HepG2 (cell line): ENCODE data around the gene ATRX. TPM values are rescaled to one million over a fixed set of nuclear protein-coding genes. Genes with fewer than 3 reads are reported as not detected.

ENCODE experiments used
- ATAC-seq: fragments of 200-7000 bp; cut with Tn5 transposase; 3 replicates; pipeline ENCODE4 v1.9.1; 2020; ENCODE audit warnings: mild to moderate bottlenecking, moderate library complexity
- BruUV-seq: library from RNA; stranded (reverse); fragments of 400-500 nt; replicated peaks from 2 replicates; lab custom pipeline; 2021; lab: Mats Ljungman, UMichigan
- CTCF ChIA-PET: fragments of 300-600 bp; formaldehyde crosslinking; extraction: SDS; loops from one replicate; lab custom pipeline; 2021; ENCODE audit warnings: low total read pairs, inconsistent platforms, low intra/inter-chr PET ratio; lab: Yijun Ruan, JAX
- POLR2A ChIA-PET: fragments of 350-600 bp; sonication (Branson Sonifier 250); formaldehyde crosslinking; loops from one replicate; lab custom pipeline; 2020; ENCODE audit warnings: antibody characterized with exemption, inconsistent platforms; lab: Yijun Ruan, JAX
- DNase-seq: peaks from one replicate; pipeline ENCODE4 v3.0.0-alpha.2; 2015; ENCODE audit warnings: low spot score
- FAIRE-seq: peaks from 3 replicates; lab custom pipeline; 2011; peaks lifted over from hg19 to GRCh38; lab: Jason Lieb, UNC
- H2AFZ ChIP-seq: one replicate; pipeline ENCODE4 v1.6.1; 2011; ENCODE audit warnings: low read length, inconsistent platforms
- H3K27ac ChIP-seq: fragments of 300-600 bp; 3 replicates; pipeline ENCODE4 v1.8.0; 2011; ENCODE audit warnings: mixed run types, mild to moderate bottlenecking, mixed read lengths, low read length, inconsistent platforms; ENCODE audit not compliant: insufficient read depth; ENCODE audit errors: extremely low read length
- H3K27me3 ChIP-seq, 2 experiments: fragments of 200-600 bp in 1 of 2; 2 replicates in 1 of 2; 3 replicates in 1 of 2; pipeline versions ENCODE4 v1.6.0 to v1.8.0; 2011; ENCODE audit warnings: low read length in 2 of 2, mild to moderate bottlenecking in 2 of 2, moderate library complexity in 2 of 2, inconsistent platforms in 1 of 2; ENCODE audit not compliant: insufficient read depth in 2 of 2, control insufficient read depth in 1 of 2
- H3K36me3 ChIP-seq, 2 experiments: fragments of 200-600 bp in 1 of 2; replicated peaks in 1 of 2; 2 replicates in 1 of 2; 3 replicates in 1 of 2; pipeline versions ENCODE4 v1.5.1 to v1.8.0; 2011; ENCODE audit warnings: low read length in 2 of 2, inconsistent platforms in 1 of 2; ENCODE audit not compliant: insufficient read depth in 2 of 2, control insufficient read depth in 1 of 2
- H3K4me1 ChIP-seq: 2 replicates; pipeline ENCODE4 v1.5.1; 2012; ENCODE audit warnings: low read length, inconsistent platforms; ENCODE audit not compliant: insufficient read depth
- H3K4me2 ChIP-seq: 2 replicates; pipeline ENCODE4 v1.6.0; 2011; ENCODE audit warnings: low read depth, low read length, inconsistent platforms
- H3K4me3 ChIP-seq, 3 experiments: fragments of 200-600 bp in 1 of 3; sonication (generic), shearing (Covaris generic) in 1 of 3; replicated peaks in 1 of 3; 2 replicates each; pipeline ENCODE4 v1.5.1; 2011 to 2016; ENCODE audit warnings: low read length in 3 of 3, inconsistent platforms in 2 of 3, low read depth in 2 of 3, mild to moderate bottlenecking in 2 of 3, control low read depth in 1 of 3, mixed read lengths in 1 of 3; ENCODE audit not compliant: insufficient read depth in 1 of 3
- H3K79me2 ChIP-seq: one replicate; pipeline ENCODE4 v1.6.1; 2011; ENCODE audit warnings: low read length, inconsistent platforms; ENCODE audit not compliant: insufficient read depth
- H3K9ac ChIP-seq: 2 replicates; pipeline ENCODE4 v1.6.0; 2011; ENCODE audit warnings: mild to moderate bottlenecking, low read depth, low read length, inconsistent platforms; ENCODE audit not compliant: insufficient read depth
- H3K9me3 ChIP-seq: 2 replicates; pipeline ENCODE4 v1.5.1; 2012; ENCODE audit warnings: mild to moderate bottlenecking, low read length
- H4K20me1 ChIP-seq: 2 replicates; pipeline ENCODE4 v1.6.0; 2011; ENCODE audit warnings: inconsistent platforms, mild to moderate bottlenecking, low read length, moderate library complexity; ENCODE audit not compliant: insufficient read depth
- ATRX ChIP-seq: sonication (generic); formaldehyde crosslinking; IDR thresholded peaks from 2 replicates; pipeline ENCODE4 v1.4.0; 2020; ENCODE audit warnings: missing genetic modification reagents, borderline replicate concordance
- BATF2 ChIP-seq: sonication (generic); formaldehyde crosslinking; IDR thresholded peaks from 2 replicates; pipeline ENCODE4 v1.8.0; 2022; ENCODE audit warnings: mild to moderate bottlenecking, missing genetic modification reagents, moderate library complexity
- ELF3 ChIP-seq: IDR thresholded peaks from 2 replicates; pipeline ENCODE4 v1.6.1; 2016; ENCODE audit warnings: missing genetic modification reagents, missing compliant biosample characterization
- FOSL2 ChIP-seq: sonication (generic); formaldehyde crosslinking; IDR thresholded peaks from 2 replicates; pipeline ENCODE4 v1.4.0; 2020; ENCODE audit warnings: missing genetic modification reagents
- HMG20A ChIP-seq: IDR thresholded peaks from 2 replicates; pipeline ENCODE4 v1.6.1; 2016; ENCODE audit warnings: borderline replicate concordance
- HNF1B ChIP-seq: sonication (generic); formaldehyde crosslinking; IDR thresholded peaks from 2 replicates; pipeline ENCODE4 v1.5.1; 2020; ENCODE audit warnings: mild to moderate bottlenecking, moderate library complexity, missing genetic modification reagents
- RBAK ChIP-seq: sonication (generic); formaldehyde crosslinking; IDR thresholded peaks from 2 replicates; pipeline ENCODE4 v1.5.1; 2020; ENCODE audit warnings: mild to moderate bottlenecking, missing genetic modification reagents
- SNAPC2 ChIP-seq: sonication (generic); formaldehyde crosslinking; IDR thresholded peaks from 2 replicates; pipeline ENCODE4 v1.8.1; 2022; ENCODE audit warnings: mild to moderate bottlenecking, missing genetic modification reagents
- STAG1 ChIP-seq: sonication (generic); formaldehyde crosslinking; IDR thresholded peaks from 2 replicates; pipeline ENCODE4 v1.4.0; 2020; ENCODE audit warnings: missing genetic modification reagents
- TFDP1 ChIP-seq: IDR thresholded peaks from 2 replicates; pipeline ENCODE4 v1.6.1; 2016; ENCODE audit warnings: missing compliant biosample characterization, missing genetic modification reagents, borderline replicate concordance
- THAP7 ChIP-seq: sonication (generic); formaldehyde crosslinking; IDR thresholded peaks from 2 replicates; pipeline ENCODE4 v1.8.1; 2023; ENCODE audit warnings: mild to moderate bottlenecking, missing genetic modification reagents
- THAP9 ChIP-seq: sonication (generic); formaldehyde crosslinking; IDR thresholded peaks from 2 replicates; pipeline ENCODE4; 2020; ENCODE audit warnings: missing genetic modification reagents, mild to moderate bottlenecking, borderline replicate concordance
- ZBTB42 ChIP-seq: sonication (generic); formaldehyde crosslinking; IDR thresholded peaks from 2 replicates; pipeline ENCODE4 v1.5.0; 2020; ENCODE audit warnings: mild to moderate bottlenecking, missing genetic modification reagents
- ZFP90 ChIP-seq: sonication (generic); formaldehyde crosslinking; IDR thresholded peaks from 2 replicates; pipeline ENCODE4 v1.8.0; 2022; ENCODE audit warnings: missing genetic modification reagents, mild to moderate bottlenecking, inconsistent platforms, borderline replicate concordance
- ZFY ChIP-seq: sonication (generic); formaldehyde crosslinking; IDR thresholded peaks from 2 replicates; pipeline ENCODE4 v1.4.0; 2020; ENCODE audit warnings: missing genetic modification reagents
- ZNF451 ChIP-seq: sonication (generic); formaldehyde crosslinking; IDR thresholded peaks from 2 replicates; pipeline ENCODE4 v1.5.0; 2020; ENCODE audit warnings: mild to moderate bottlenecking, missing genetic modification reagents
- ZNF501 ChIP-seq: sonication (generic); formaldehyde crosslinking; IDR thresholded peaks from 2 replicates; pipeline ENCODE4 v1.5.1; 2020; ENCODE audit warnings: mild to moderate bottlenecking, moderate library complexity, missing genetic modification reagents
- ZNF614 ChIP-seq: IDR thresholded peaks from 2 replicates; pipeline ENCODE4 v1.6.1; 2018; ENCODE audit warnings: missing biosample characterization, missing genetic modification reagents, inconsistent platforms, borderline replicate concordance
- ZSCAN25 ChIP-seq: sonication (generic); formaldehyde crosslinking; IDR thresholded peaks from 2 replicates; pipeline ENCODE4 v1.8.0; 2022; ENCODE audit warnings: mild to moderate bottlenecking, missing genetic modification reagents
- WGBS: methylation state at CpG from one replicate; pipeline ENCODE4 v1.1.6; 2017; ENCODE audit warnings: low lambda C conversion rate; 5-methylcytosine and 5-hydroxymethylcytosine counted together
- in situ Hi-C: cut with HindIII; loops from 2 replicates; pipeline ENCODE4 v1.10.0; 2017; ENCODE audit warnings: low pct_unique_long_range_greater_than_20kb; ENCODE audit not compliant: extremely low pct_ligation_motif_present
- intact Hi-C: fragments of 100-400 bp; cut with micrococcal nuclease; formaldehyde crosslinking; loops from one replicate; pipeline ENCODE4 v1.10.0; 2022; ENCODE audit not compliant: unreplicated experiment
- polyA plus RNA-seq, 8 experiments: library from polyadenylated mRNA; depleted of rRNA in 3 of 8; stranded (reverse) in 7 of 8; unstranded in 1 of 8; fragments of >200 nt; fragmentation: Illumina TruSeq in 4 of 8; extraction: Trizol in 4 of 8; gene quantifications; 2 replicates each; pipeline versions ENCODE4 v1.2.1 to v1.2.3, GENCODE V29; 2011 to 2016; ENCODE audit warnings: low read depth in 4 of 8, missing spikeins in 1 of 8, mixed read lengths in 1 of 8; ENCODE audit not compliant: insufficient read depth in 1 of 8
- total RNA-seq, 5 experiments: library from RNA; depleted of rRNA; stranded (reverse); fragments of >200 nt; fragmentation: Illumina TruSeq; extraction: Trizol; gene quantifications; 2 replicates each; pipeline ENCODE4 v1.2.3, GENCODE V29; 2016; ENCODE audit warnings: low read depth in 1 of 5

The ATRX gene
- total and polyA plus RNA-seq, 2 of the 13 experiments (the other 11 are each of a cell fraction or from before 2014, with no cell fraction given) = 26.1 to 44.5 TPM

- TF ChIP-seq ZNF451 (CRISPR knock-in tag) (no peak), TFDP1 (no peak), ZBTB42 (no peak), HMG20A (CRISPR knock-in tag) (no peak), STAG1 (no peak)
Measured at GRCh38 chrX:77693594-77693993, 92.4 kb downstream of the ATRX start (continued).

GRCh38 chrX:77691916-77692315 lies 94.1 kb downstream of the ATRX start:
- H3K4me2 ChIP-seq = no peak overlapping the region
- no peaks in the 10 kb centered on the region for H4K20me1 ChIP-seq
- ChIA-PET CTCF (no interaction called here), POLR2A (no interaction called here)
- BruUV-seq = no TSS peak
- no peaks in the 10 kb centered on the region for H3K79me2 ChIP-seq
- no peak overlapping the region for H3K4me3 ChIP-seq
- DNase-seq = no peak
- H3K27me3 ChIP-seq = no peaks in the 10 kb centered on the region
- no peak overlapping the region for H3K9ac ChIP-seq
- H3K9me3 ChIP-seq = no peaks in the 10 kb centered on the region
- no peak overlapping the region for H3K27ac ChIP-seq
- in situ Hi-C loops (no loop called here), intact Hi-C loops (no loop called here)
- ATAC-seq = no peak
- no peaks in the 10 kb centered on the region for H3K4me1 ChIP-seq
- 95% methylated on average over 2 of the region's 2 CpGs for WGBS
- H3K36me3 ChIP-seq = peaks cover 3 to 6% of the 10 kb centered on the region in 2 experiments; a peak in 1 of 5 replicates
- no peak for FAIRE-seq
- H2AFZ ChIP-seq = no peak overlapping the region
- no peak for TF ChIP-seq ZFY
- TF ChIP-seq BATF2 (CRISPR knock-in tag) = no peak
- no peak for TF ChIP-seq ZSCAN25
- no peak for TF ChIP-seq ZNF501 (CRISPR knock-in tag)
- no peak for TF ChIP-seq THAP9
- TF ChIP-seq ATRX (CRISPR knock-in tag) = no peak
- TF ChIP-seq HNF1B = no peak
- no peak for TF ChIP-seq ELF3
- TF ChIP-seq FOSL2 (CRISPR knock-in tag) = no peak
- TF ChIP-seq RBAK (CRISPR knock-in tag) = no peak
- no peak for TF ChIP-seq ZNF614
- no peak for TF ChIP-seq THAP7 (CRISPR knock-in tag)
- TF ChIP-seq ZFP90 (CRISPR knock-in tag) = no peak
- no peak for TF ChIP-seq SNAPC2 (CRISPR knock-in tag)
